Fibroblast of skin of right quadriceps (primary cell): Measurements from ENCODE around the gene RIC1.
"Not testable (repeated sequence)": the region's sequence is repeated elsewhere in the genome, so short reads cannot be mapped to it uniquely, and the experiment has no call there.

ENCODE experiments used
- DNase-seq: peaks from one replicate; pipeline ENCODE4 v3.0.0-alpha.2; 2013

Gene RIC1, protein sequence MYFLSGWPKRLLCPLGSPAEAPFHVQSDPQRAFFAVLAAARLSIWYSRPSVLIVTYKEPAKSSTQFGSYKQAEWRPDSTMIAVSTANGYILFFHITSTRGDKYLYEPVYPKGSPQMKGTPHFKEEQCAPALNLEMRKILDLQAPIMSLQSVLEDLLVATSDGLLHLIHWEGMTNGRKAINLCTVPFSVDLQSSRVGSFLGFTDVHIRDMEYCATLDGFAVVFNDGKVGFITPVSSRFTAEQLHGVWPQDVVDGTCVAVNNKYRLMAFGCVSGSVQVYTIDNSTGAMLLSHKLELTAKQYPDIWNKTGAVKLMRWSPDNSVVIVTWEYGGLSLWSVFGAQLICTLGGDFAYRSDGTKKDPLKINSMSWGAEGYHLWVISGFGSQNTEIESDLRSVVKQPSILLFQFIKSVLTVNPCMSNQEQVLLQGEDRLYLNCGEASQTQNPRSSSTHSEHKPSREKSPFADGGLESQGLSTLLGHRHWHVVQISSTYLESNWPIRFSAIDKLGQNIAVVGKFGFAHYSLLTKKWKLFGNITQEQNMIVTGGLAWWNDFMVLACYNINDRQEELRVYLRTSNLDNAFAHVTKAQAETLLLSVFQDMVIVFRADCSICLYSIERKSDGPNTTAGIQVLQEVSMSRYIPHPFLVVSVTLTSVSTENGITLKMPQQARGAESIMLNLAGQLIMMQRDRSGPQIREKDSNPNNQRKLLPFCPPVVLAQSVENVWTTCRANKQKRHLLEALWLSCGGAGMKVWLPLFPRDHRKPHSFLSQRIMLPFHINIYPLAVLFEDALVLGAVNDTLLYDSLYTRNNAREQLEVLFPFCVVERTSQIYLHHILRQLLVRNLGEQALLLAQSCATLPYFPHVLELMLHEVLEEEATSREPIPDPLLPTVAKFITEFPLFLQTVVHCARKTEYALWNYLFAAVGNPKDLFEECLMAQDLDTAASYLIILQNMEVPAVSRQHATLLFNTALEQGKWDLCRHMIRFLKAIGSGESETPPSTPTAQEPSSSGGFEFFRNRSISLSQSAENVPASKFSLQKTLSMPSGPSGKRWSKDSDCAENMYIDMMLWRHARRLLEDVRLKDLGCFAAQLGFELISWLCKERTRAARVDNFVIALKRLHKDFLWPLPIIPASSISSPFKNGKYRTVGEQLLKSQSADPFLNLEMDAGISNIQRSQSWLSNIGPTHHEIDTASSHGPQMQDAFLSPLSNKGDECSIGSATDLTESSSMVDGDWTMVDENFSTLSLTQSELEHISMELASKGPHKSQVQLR (N-terminal part only)

DNA sequence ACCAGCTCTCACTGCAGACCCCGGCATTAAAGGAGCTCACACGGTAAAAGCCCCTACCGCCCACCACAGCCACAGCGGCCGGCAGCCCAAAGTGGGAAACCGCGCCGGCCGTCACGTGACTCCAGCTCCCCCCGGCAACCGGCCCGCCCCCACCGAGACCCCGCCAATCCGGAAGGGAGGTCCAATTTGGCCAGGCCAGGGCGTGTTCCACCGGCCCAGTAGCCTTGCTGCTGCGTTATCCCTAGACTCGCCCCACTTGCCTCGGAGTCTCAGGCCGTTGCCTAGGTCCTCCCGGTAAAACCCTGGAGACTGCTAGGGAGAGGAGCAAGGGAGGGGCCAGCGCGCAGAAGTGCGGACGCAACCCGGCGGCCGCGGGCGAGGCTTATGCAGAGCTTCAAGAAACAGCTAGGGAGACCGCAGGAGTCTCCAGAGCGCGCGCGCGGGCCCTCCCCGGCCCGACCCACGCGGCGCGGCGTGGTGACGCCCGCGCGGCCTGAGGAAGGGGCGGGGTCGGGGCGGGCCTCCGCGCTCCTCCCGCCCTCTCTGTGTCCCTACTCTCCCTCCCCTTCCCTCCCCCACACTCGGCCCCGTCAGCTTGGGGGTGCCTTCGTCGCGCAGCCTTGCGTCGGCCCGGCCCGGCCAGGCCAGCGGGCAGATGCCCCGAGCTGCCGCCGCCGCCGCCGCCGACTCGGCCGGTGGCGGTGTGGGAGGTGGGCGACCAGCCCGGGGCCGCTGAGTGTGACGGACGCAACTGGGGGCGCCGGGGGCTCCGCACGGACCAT, at the start of gene RIC1:
Gene RIC1 (plus strand): TSS at position 578 of the 782 bp plus-strand sequence. CDS start 203 bp downstream, at position 781.
- peak; percentile 94 for DNase-seq

GRCh38 chr9:5579881-5580280, 49.0 kb upstream of the RIC1 start:
- DNase-seq, result no peak

GRCh38 chr9:5580650-5581049, 48.3 kb upstream of the RIC1 start:
- no peak for DNase-seq

DNA sequence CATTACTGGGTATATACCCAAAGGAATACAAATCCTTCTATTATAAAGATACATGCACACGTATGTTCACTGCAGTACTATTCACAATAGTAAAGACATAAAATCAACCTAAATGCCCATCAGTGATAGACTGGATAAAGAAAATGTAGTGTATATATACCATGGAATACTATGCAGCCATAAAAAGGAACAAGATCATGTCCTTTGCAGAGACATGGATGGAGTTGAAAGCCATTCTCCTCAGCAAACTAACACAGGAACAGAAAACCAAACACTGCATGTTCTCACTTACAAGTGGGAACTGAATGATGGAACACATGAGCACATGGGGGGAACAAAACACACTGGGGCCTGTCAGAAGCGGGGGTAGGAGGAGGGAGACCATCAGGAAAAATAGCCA, 47.2 kb upstream of the RIC1 start:
- not testable (repeated sequence) for DNase-seq

DNA sequence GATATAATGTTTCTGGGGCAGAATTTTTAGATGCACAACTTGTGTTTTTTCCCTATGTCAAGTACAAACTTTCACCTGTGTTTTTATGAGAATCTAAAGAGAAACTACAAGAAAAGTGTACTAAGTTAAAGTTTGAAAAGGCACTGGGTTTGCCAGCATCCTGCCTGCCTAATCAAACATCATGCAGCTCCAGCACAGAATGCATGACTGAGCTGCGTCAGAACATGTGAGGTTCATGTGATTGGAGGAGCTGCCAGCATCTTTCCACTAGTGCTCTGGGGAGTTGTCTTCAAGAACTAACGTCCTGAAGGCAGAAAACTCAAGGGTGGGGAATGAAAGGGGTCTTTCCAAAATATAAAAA, 46.1 kb upstream of the RIC1 start:
- DNase-seq, result peak; percentile 72

GRCh38 chr9:5586391-5586802, 42.5 kb upstream of the RIC1 start:
- peak; percentile 81 for DNase-seq

- peak; percentile 87 for DNase-seq
Measured at GRCh38 chr9:5587024-5587423, 41.9 kb upstream of the RIC1 start.

GRCh38 chr9:5592231-5592630, 36.7 kb upstream of the RIC1 start:
- DNase-seq, result no peak

GRCh38 chr9:5592904-5593303, 36.0 kb upstream of the RIC1 start:
- no peak for DNase-seq

DNA sequence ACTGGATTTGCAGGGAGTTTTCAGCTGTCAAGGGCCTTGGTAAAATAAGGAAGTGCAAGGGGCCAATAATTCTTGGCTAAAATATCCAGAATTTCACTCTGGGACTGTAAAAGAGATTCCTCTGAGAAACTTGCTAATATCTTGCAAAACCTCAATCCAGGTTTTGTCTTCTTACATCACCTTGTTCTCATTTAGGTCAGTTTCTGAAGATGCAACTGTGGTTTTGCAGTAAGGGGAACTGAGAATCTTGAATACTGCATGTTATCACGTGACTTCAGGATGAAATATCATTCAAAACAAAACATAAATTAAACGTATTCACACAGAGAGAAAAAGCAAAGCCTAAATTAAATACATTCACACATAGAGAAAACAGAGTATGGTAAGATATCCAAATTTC, 35.0 kb upstream of the RIC1 start:
- no peak for DNase-seq

DNA sequence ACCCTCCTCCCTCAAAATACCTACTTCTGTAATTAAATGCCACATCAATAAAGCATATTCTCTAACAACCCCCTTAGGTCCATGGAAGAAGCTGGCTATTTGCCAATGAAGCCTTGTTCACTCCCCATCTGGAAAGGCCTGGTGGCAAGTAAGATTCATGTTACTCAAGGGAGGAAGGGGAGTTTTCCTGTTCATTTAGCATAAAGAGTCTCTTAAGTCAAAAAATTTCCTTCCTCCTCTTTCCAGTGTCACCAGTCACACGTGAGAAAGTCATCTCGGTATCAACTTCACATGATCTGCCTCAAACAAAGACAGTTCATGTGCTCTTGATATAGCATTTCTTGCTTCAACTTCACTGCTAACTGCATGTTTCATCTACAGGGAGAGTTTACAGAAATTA, 32.7 kb upstream of the RIC1 start:
- DNase-seq, result no peak

DNA sequence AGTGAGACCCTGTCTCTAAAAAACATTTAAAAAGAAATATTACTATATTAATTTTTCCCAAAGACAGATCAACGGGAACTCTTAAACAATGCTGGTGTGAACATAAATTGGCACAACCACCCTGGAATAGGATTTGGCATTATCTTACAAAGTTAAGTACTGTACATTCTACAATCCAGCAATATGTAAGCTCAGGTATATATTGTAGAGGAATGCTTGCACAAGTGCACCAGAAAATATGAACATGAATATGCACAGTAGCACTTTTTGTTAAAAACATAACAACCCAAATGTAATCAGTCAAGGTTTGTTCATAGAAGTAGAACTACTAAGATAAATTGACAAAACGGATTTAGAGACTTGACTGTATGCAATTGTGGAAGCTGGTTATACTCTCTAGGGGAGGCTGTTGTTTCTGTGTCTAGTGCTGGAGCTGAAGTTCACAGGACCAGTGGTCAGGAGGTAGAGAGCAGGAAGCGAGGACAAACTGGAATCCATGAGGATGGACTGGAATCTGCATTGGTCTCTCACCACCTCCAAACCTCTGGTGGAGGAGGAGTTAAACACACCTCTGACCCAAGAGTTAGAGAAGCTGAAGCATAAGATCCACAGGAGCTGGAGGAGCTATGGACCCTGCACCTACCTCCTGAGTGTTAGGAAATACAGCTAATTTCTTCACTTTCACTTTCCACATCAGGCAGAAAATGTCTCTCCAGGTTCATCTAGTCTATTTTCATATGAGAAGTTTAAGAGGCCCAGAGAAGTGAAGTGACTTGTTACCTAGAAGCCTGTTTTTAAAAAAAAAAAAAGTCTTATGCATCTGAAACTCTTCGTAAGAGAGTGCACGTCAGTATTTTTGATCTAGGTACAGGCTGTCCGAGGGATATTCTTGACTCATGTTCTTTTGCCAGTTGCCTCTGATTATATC, 20.3 kb upstream of the RIC1 start:
- no peak for DNase-seq

- no peak for DNase-seq
Measured at GRCh38 chr9:5609226-5609596, 19.7 kb upstream of the RIC1 start.

DNA sequence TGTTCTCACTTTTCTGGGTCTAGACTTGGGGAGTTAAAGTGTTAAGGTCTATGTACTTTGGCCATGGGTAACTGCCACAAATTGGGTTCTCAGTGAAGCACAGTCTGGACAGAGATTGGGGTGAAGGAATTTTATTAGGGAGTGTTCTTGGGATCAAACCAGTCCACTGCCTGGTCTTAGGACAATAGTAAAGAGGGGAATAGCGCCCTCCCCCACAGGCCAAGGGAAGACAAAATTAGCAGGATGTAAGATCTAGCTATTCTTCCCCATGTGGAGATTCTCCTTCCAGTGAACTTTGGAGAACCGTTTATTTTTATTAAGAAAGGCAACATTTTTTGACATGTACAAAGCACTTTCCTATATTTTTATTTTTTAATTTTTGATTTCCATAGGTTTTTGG, 18.4 kb upstream of the RIC1 start:
- no peak for DNase-seq

DNA sequence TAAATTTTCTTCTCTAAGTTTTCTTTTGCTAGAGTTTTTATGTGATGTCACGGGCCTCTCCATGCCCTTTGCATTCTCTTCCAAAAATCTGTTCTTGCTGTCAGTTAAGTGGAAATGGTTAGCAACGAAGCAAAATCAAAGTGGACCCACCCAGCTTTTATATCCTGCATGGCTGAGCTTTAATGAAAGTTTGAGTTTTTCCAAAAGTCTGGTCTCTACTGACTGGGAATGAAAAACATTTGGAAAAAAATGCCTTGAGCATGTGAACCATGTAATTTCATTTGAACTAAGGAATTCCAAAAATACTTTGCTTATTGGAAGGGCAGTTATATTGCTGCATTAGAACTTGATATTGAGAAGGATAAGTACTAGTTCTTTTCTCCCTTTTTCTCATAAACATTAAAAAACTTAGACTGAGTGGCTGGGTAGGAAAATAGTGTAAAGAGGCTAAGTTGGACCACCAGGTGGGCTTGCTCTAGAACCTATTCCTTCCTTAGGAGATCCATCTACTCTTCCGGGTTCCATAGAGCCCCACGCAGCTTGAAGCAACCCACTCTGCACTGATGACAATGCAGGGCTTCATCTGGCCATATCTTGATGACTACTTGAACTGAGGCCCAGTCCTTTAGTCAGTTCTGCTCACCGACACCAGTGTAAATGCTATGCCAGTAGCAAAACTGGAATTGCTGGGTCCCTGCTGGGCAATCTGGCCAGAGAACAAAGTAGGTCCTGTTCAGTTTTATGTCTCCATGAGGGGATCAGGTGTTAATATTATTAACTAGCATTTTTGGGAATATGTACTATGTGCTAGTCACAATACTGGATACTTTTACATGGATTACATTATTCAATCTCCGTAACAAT, 17.4 kb upstream of the RIC1 start:
- peak; percentile 21 for DNase-seq

DNA sequence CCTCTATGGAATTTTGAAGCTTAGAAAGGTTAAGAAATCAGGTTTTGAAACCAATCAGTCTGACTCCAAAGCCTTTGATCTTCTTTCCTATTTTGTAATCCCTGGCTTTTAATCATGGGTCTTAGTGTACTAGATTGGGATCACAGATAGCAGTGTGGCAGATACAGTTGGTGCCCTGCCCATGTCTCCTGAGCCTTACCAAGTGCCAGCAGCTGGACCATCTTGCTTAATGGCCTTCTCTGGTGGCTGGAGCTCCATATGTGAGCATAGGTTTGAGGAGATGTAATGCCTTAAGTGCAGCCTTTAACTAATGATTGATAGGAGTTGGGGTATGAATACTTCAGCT, 16.7 kb upstream of the RIC1 start:
- no peak for DNase-seq

DNA sequence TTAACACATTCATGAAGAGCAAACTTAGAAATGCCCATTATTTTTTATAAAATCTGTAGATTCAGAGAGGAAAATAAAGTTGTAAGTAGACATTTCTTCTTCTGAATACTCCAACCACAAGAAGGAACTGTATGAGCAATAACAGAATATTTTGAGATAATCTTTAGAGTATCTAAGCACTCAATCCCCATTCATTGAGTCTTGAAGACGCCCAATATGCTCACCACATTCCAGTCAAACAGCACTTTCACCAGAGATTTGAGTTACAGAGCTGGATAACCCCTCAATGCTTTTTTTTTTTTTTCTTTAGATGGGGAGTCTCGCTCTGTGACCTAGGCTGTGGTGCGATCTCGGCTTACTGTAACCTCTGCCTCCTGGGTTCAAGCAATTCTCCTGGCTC, 14.7 kb upstream of the RIC1 start:
- DNase-seq, result no peak

DNA sequence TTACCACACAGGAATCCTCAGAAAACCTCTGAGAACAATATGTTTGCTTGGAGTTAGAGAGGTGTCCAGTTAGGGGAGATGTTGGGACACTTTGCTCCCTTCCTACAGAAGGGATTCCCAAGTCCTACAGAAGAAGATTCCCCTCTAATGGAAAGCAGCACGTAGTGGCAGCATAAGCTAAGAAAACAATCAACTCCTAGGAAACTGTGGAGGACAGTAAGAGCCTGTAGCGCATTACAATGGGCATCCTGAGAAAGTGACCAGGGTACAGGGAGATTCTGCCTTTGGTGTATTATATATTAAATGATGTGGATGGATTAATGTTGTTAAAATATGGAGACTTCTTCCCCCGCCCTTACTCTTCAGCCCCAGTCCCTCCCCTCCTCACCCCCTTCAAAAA, 13.9 kb upstream of the RIC1 start:
- DNase-seq, result no peak

GRCh38 chr9:5617749-5618148, 11.2 kb upstream of the RIC1 start:
- no peak for DNase-seq

DNA sequence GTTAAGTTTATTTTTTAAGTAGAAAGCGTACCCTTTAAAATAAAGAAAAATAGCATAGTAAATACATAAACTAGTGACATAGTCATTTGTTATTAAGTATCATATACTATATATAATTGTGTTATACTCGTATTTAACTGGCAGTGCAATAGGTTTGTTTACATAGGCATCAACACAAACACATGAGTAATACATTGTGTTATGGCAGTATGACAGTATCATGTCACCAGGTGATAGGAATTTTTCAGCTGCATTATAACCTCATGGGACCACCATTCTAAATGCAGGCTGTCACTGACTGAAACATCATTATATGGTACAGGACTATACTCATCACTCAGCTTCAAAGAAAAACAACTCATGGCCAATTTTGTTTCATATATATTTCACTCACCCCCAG, 8.4 kb upstream of the RIC1 start:
- DNase-seq, result no peak

DNA sequence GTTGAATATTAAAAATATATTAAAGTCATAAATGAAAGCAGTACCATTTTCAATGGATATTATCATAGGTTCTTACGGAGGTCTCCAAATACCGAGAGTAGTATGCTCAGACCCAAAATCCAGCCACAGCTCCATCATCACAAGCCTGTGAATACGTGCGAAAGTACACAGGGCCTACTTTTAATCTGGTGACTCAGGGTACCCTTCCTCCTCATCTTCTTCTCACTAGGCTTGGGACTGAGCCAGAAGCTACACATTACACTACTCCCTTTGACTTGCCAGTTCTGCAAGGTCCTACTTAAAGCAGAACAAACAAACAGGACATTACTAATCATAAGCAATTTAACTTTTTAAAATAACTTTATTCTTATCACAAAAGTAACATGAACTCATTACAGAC, 7.6 kb upstream of the RIC1 start:
- peak; percentile 88 for DNase-seq
